Lower leg skin (tissue), 3 donors: ENCODE results near the gene CAVIN3.

Experiments
- CTCF ChIP-seq, 3 donors: fragments of 450-650 bp; IDR thresholded peaks; one replicate each; pipeline ENCODE4 v1.5.1; 2016; ENCODE audit warnings: antibody characterized with exemption in 3 of 3, mild to moderate bottlenecking in 3 of 3, moderate library complexity in 2 of 3
- POLR2A ChIP-seq, 2 donors: fragments of 450-650 bp; IDR thresholded peaks; one replicate each; pipeline ENCODE4 v1.6.1; 2016 to 2017; ENCODE audit warnings: antibody characterized with exemption in 2 of 2, mild to moderate bottlenecking in 1 of 2, moderate library complexity in 1 of 2

- TF ChIP-seq CTCF (IDR thresholded peaks at IDR 0.05) (no peak), POLR2A (IDR thresholded peaks at IDR 0.05) (no peak)
These were observed 36.9 kb upstream of the CAVIN3 start for GRCh38 chr11:6357222-6357621.
